ENCODE data around the gene NUDT16L1.
A peak's percentile ranks its signal among the peaks of the same experiment; 100 is the strongest.

NUDT16L1 gene

DNA sequence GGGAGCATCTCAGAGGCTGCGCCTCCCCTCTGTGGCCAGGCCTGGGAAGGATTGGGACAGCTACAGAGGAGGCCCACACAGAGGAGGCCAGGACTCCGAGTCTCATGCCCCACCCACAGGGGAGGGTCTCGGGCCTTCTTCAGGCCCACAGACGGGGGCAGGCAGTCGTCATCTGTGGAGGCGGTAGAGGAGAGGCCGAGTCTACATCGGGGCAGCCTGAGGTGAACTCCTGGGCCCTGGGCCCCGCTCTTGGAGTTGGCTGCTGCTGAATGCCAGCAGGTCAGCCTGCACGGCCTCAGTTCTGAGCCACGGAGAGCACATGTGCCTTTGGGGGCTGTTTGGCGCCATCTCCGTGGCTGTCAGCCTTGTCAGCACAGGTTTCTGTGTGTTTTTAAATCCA is 8.1 kb upstream of the NUDT16L1 start:
- FAIRE-seq: no peak
- no peak for DNase-seq (ENCODE audit: insufficient read length)
- TF ChIP-seq POLR2A (IDR thresholded peaks at IDR 0.05; ENCODE audit: low read depth, low read length) (no peak), POLR2AphosphoS5 (IDR thresholded peaks at IDR 0.05; ENCODE audit: low read depth, low read length) (no peak), TAF1 (IDR thresholded peaks at IDR 0.05; ENCODE audit: borderline replicate concordance, low read depth, low read length) (no peak)

DNA sequence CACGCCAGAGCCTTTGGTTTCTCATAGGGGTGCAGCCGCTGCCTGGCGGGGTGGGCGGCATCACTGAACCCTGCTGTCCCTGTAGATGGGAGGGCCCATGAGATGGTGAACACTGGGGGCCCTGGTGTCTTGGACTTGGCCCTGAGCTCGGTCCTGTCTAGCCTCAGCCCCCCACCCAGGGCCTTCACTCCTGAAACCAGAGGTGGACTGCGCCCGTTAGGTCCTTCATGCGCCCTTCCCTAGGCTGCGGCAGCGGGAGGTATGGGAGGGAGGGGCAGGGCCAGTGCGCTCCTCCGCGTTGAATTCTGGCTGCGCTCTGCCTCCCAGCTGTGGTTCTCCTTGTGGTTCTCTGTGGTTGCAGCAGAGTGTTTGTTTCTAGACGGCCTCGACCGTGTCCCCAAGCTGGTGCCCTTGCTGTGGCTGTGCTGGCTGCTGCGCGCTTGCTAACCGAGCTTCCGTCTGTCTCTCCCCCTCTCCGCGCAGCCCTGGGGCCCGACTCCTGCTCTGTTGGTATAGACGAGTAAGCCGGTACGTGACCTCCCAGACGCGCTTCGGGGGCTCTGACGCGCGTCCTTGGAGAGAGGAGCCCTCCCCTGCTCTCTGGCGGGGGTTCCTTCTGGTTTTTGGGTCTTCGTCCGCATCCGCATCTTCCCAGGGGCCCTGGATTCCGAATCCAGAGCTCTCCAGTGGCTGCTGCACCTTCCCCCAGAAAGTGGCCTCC is 7.4 kb upstream of the NUDT16L1 start:
- FAIRE-seq: no peak
- TF ChIP-seq POLR2AphosphoS5 (IDR thresholded peaks at IDR 0.05; ENCODE audit: low read depth, low read length): no peak
- TF ChIP-seq TAF1 (IDR thresholded peaks at IDR 0.05; ENCODE audit: borderline replicate concordance, low read depth, low read length): no peak
- TF ChIP-seq POLR2A (IDR thresholded peaks at IDR 0.05; ENCODE audit: low read depth, low read length): no peak
- DNase-seq (ENCODE audit: insufficient read length): no peak

DNA sequence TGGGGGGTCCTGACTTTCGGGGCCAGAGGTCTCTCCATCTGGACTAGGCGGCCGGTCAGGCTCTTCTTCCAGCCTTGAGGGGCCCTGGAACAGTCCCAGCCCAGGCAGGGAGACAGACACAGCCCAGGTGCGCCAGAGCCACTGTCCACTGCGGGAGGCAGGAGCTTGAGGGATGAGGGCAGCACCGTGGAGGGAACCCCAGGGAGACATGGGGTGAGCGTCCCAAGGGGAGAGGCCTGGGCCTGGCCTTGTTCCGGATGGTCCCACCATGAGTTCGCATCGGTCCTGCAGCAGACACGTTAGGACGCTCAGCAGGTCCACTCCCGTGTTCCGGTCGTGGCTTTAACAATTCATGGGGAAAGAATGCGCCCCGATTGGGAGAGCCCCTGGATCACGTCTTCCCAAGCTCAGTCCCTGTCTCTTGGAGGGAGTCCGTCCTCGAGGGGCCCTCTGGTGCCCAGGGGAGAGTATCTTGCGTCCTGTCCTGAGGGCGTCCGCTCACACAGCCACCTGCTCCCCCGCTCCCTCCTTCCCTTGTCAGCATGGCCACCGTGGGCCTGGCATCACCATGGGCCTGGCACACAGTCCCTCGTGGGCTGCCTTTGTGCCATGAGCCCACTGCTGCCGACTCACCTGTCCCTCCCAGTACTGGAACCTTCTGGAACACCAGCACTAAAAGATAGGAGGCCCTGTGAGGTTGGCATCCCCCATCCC is 6.7 kb upstream of the NUDT16L1 start:
- TF ChIP-seq POLR2A (IDR thresholded peaks at IDR 0.05; ENCODE audit: low read depth, low read length): no peak
- no peak for TF ChIP-seq POLR2AphosphoS5 (IDR thresholded peaks at IDR 0.05; ENCODE audit: low read depth, low read length)
- no peak for TF ChIP-seq TAF1 (IDR thresholded peaks at IDR 0.05; ENCODE audit: borderline replicate concordance, low read depth, low read length)
- no peak for DNase-seq (ENCODE audit: insufficient read length)
- FAIRE-seq: no peak

DNA sequence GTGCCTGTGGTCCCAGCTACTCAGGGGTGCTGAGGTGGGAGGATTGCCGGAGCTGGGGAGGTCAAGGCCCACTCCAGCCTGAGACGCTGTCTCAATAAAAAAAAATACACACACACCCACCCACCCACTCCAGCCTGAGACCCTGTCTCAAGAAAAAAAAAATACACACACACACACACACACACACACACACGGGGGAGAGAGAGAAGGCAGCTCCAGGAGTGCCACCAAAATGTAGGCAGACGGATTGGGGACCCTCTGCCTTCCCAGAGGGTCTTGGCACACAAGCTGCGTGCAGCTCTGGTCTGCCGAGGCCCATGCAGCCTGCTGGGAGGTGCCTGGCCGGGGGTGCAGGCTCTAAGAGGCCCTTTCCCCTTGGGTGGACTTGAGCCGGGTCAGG is 5.9 kb upstream of the NUDT16L1 start:
- TF ChIP-seq POLR2A (IDR thresholded peaks at IDR 0.05; ENCODE audit: low read depth, low read length) (no peak), TAF1 (IDR thresholded peaks at IDR 0.05; ENCODE audit: borderline replicate concordance, low read depth, low read length) (no peak), POLR2AphosphoS5 (IDR thresholded peaks at IDR 0.05; ENCODE audit: low read depth, low read length) (no peak)
- FAIRE-seq: no peak
- no peak for DNase-seq (ENCODE audit: insufficient read length)

DNA sequence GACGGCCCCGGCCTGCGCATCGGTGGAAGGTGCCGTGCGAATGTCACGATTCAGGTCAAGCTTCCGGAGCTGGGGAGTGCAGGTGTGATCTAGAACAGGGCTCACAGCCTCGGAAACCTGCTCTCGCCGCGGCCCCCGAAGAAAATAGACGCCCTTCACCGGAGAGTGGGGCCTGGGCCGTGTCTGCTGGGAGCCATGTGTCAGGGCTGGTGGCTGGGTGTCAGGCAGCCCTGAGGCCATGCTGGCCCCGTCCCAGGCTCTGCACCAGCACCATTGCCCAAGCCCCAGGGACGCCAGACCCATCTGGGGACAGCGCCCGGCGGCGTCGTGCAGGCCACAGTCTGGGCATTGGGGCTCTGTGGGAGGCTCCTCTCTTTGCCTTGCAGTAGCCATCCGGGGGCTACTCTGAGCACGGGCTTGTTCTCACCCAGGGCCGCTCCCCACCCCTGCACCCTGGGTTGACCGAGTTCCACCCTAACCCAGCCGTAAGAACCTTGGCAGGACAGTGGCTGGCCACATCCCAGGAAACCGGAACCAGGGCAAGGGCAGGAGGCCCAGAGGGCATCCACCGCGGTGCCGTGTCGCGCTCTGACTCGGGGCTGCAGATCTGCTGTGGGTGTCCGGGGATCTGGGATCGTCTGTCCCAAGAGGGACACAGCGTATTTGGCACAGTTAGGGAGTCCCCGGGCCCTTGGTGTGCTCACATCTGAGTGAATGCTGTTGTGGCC is 5.3 kb upstream of the NUDT16L1 start:
- no peak for FAIRE-seq

DNA sequence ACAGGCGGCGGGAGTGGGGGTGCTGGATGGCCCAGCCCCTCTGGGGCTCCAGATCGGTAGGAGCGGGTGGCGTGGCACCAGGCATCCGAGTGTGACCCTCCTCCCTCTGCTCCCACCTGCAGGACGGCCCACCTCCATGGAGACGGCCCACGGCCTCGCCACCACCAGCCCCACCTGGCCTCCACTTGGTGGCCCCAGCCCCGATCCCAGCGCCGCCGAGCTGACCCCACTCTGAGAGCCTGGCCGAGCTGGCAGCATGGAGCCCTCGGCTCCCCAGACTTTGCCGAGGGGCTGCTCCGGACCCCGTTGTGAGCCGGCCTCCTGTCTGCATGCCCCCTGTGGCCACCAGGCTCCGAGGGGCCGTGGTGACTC is 4.7 kb upstream of the NUDT16L1 start:
- FAIRE-seq (no peak), DNase-seq (ENCODE audit: insufficient read length) (no peak)
- TF ChIP-seq TAF1 (IDR thresholded peaks at IDR 0.05; ENCODE audit: borderline replicate concordance, low read depth, low read length): no peak
- no peak for TF ChIP-seq POLR2AphosphoS5 (IDR thresholded peaks at IDR 0.05; ENCODE audit: low read depth, low read length)
- TF ChIP-seq POLR2A (IDR thresholded peaks at IDR 0.05; ENCODE audit: low read depth, low read length): no peak

More for the DNA sequence above, 5.3 kb upstream of the NUDT16L1 start:
- no peak for DNase-seq (ENCODE audit: insufficient read length)
- no peak for TF ChIP-seq TAF1 (IDR thresholded peaks at IDR 0.05; ENCODE audit: borderline replicate concordance, low read depth, low read length)
- no peak for TF ChIP-seq POLR2A (IDR thresholded peaks at IDR 0.05; ENCODE audit: low read depth, low read length)
- TF ChIP-seq POLR2AphosphoS5 (IDR thresholded peaks at IDR 0.05; ENCODE audit: low read depth, low read length): no peak

DNA sequence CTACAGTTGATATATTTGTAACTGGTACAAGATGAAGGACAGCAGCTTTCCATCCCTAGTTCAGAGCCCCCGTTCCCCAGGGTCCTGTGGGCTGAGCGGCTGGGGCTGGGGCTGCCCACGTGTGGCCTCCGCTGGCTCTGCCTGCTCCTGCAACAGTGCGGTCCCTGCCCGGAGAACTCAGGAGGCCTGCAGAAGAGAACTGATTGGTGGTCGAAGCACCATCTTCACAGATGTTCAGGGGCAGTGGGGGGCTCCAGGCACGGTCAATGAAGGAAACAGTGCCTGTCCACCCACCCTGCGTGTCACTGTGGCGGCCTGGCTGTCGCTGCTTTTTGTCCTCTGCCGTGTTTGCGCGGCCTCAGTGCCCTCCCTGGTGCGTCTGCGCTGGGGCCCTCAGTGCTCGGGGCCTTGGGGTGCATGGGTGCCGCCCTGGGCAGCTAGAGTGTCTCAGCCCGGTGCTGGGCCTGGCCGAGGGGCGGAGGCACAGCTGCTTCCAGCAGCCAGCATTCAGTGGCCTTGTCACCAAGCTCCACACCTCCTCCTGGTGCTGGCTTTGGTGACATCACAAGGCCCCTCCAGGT is 4.2 kb upstream of the NUDT16L1 start:
- no peak for DNase-seq (ENCODE audit: insufficient read length)
- no peak for FAIRE-seq
- TF ChIP-seq POLR2AphosphoS5 (IDR thresholded peaks at IDR 0.05; ENCODE audit: low read depth, low read length) (no peak), POLR2A (IDR thresholded peaks at IDR 0.05; ENCODE audit: low read depth, low read length) (no peak), TAF1 (IDR thresholded peaks at IDR 0.05; ENCODE audit: borderline replicate concordance, low read depth, low read length) (no peak)

DNA sequence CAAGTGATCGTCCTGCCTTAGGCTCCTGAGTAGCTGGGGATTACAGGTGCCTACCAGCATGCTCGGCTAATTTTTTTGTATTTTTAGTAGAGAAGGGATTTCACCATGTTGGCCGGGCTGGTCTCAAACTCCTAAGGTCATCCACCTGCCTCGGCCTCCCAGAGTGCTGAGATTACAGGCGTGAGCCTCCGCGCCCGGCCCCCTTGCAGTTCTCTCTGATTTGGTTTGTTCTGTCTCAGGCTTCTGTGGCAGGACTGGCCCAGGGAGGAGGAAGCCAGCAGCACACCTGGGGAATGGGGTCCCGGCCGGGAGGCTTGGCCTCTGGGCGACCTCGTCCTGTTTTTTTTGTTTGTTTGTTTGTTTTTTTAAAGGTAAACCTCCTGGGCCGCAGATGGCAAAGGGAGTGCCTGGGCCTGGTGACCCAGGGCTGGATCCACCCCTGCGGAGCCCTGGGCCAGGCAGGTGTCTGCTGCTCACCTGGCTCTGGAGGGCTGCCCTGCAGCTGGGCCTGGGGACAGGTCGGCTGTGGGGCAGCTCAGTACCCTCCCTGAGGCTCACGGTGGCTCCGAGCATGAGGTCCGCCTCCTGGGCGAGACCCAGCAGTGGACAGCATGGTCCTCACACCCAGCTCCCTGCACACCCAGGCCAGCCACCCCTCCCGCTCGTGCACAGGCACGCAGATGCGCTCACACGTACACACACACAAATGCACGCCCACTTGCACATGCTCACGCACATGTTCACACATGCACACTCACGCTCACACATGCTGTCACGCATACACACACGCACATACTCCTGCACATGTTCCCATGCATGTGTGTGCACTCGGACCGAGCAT is 3.3 kb upstream of the NUDT16L1 start:
- no peak for FAIRE-seq

DNA sequence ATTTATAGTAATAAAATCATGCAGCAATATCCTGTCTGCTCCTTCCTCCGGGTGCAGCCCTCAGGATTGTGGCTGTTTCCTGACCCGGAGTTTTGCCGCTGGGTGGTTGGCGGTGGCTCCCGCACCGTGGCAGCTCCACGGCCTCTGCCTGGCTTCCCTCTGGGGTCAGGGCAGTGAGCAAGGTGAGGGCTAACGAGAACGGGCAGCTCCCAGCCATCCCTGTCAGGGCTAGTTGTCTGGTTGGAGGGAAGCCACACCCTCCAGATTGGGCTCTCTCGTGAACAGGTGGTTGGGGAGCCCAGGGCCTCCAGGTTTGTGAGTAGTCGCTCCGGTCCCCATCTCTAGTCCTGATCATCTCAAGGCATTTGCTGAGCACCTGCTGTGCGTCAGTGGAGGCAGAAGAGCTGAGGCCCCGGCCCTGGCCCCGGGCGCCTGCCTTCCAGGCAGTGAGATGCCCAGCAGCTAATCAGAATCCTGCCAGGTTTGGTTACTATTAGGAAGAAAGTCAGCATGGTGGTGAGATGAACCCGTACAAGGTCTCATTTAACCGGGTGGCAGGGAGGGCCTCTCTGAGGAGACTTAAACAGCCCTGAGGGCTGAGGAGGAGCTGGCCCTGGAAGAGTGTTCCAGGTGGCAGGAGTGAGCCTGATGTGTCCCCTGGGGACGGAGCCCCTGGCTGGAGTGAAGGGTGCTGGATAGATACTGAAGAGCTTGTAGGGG is 2.3 kb upstream of the NUDT16L1 start:
- TF ChIP-seq POLR2A (IDR thresholded peaks at IDR 0.05; ENCODE audit: low read depth, low read length): no peak
- TF ChIP-seq TAF1 (IDR thresholded peaks at IDR 0.05; ENCODE audit: borderline replicate concordance, low read depth, low read length): no peak
- no peak for TF ChIP-seq POLR2AphosphoS5 (IDR thresholded peaks at IDR 0.05; ENCODE audit: low read depth, low read length)
- DNase-seq (ENCODE audit: insufficient read length) (no peak), FAIRE-seq (no peak)

More for the DNA sequence above, 3.3 kb upstream of the NUDT16L1 start:
- TF ChIP-seq POLR2AphosphoS5 (IDR thresholded peaks at IDR 0.05; ENCODE audit: low read depth, low read length) (peak; percentile 80; the same call in 1 of the 2 replicates), POLR2A (IDR thresholded peaks at IDR 0.05; ENCODE audit: low read depth, low read length) (0 out of 2 replicates have a peak, but pooled peaks have one; percentile 28), TAF1 (IDR thresholded peaks at IDR 0.05; ENCODE audit: borderline replicate concordance, low read depth, low read length) (no peak)
- no peak for DNase-seq (ENCODE audit: insufficient read length)

Measured in GM12892 (cell line).